Mesenchymal stem cell (in vitro differentiated cells and primary cell): ENCODE data around the gene MPPED2.

ENCODE experiments used
- DNase-seq: peaks from one replicate; pipeline ENCODE4 v3.0.0-alpha.2; 2013
- H2AFZ ChIP-seq: one replicate; pipeline ENCODE4 v1.6.1; 2013; ENCODE audit warnings: low read depth, mild to moderate bottlenecking, control low read depth, inconsistent platforms, low read length, moderate library complexity
- H2AK5ac ChIP-seq: 2 replicates; pipeline ENCODE4 v1.6.1; 2013; ENCODE audit warnings: low read length, moderate library complexity, mild to moderate bottlenecking, inconsistent platforms; ENCODE audit not compliant: severe bottlenecking
- H2BK120ac ChIP-seq: one replicate; pipeline ENCODE4 v1.6.1; 2013; ENCODE audit warnings: low read depth, mild to moderate bottlenecking, inconsistent platforms, low read length, moderate library complexity
- H2BK12ac ChIP-seq, 2 experiments: one replicate each; pipeline ENCODE4 v1.6.1; 2013; ENCODE audit warnings: inconsistent platforms in 2 of 2, low read length in 2 of 2, mild to moderate bottlenecking in 2 of 2, moderate library complexity in 2 of 2, control low read depth in 1 of 2
- H2BK15ac ChIP-seq: one replicate; pipeline ENCODE4 v1.6.1; 2013; ENCODE audit warnings: mild to moderate bottlenecking, low read depth, inconsistent platforms; ENCODE audit not compliant: poor library complexity, severe bottlenecking
- H2BK5ac ChIP-seq: 2 replicates; pipeline ENCODE4 v1.6.1; 2013; ENCODE audit warnings: low read depth, mild to moderate bottlenecking, low read length, control low read depth, inconsistent platforms; ENCODE audit not compliant: poor library complexity, severe bottlenecking
- H3K14ac ChIP-seq, 2 experiments: one replicate each; pipeline ENCODE4 v1.6.1; 2013; ENCODE audit warnings: inconsistent platforms in 2 of 2, low read length in 2 of 2, control low read depth in 1 of 2, mild to moderate bottlenecking in 1 of 2, moderate library complexity in 1 of 2
- H3K18ac ChIP-seq, 2 experiments: one replicate each; pipeline ENCODE4 v1.6.1; 2013; ENCODE audit warnings: inconsistent platforms in 2 of 2, low read length in 2 of 2, control low read depth in 1 of 2, low read depth in 1 of 2, mild to moderate bottlenecking in 1 of 2
- H3K23ac ChIP-seq, 2 experiments: one replicate each; pipeline ENCODE4 v1.6.1; 2013; ENCODE audit warnings: inconsistent platforms in 2 of 2, low read length in 2 of 2, mild to moderate bottlenecking in 2 of 2, moderate library complexity in 2 of 2, control low read depth in 1 of 2
- H3K27ac ChIP-seq: 2 replicates; pipeline ENCODE4 v1.5.1; 2013; ENCODE audit warnings: mild to moderate bottlenecking, moderate library complexity, low read length, control low read depth, inconsistent platforms; ENCODE audit not compliant: poor library complexity, severe bottlenecking
- H3K27me3 ChIP-seq, 2 experiments: 2 replicates each; pipeline versions ENCODE4 v1.6.1 to v1.7.0; 2013; ENCODE audit warnings: low read length in 2 of 2, mild to moderate bottlenecking in 2 of 2, moderate library complexity in 2 of 2, control low read depth in 1 of 2, inconsistent platforms in 1 of 2; ENCODE audit not compliant: control insufficient read depth in 1 of 2, insufficient read depth in 1 of 2
- H3K36me3 ChIP-seq, 2 experiments: 2 replicates each; pipeline versions ENCODE4 v1.6.1 to v1.7.0; 2013; ENCODE audit warnings: low read length in 2 of 2, control low read depth in 1 of 2, inconsistent platforms in 1 of 2, low read depth in 1 of 2, mild to moderate bottlenecking in 1 of 2; ENCODE audit not compliant: insufficient read depth in 2 of 2, control insufficient read depth in 1 of 2
- H3K4ac ChIP-seq, 2 experiments: one replicate each; pipeline ENCODE4 v1.6.1; 2013; ENCODE audit warnings: inconsistent platforms in 2 of 2, low read length in 2 of 2, mild to moderate bottlenecking in 2 of 2, moderate library complexity in 2 of 2, control low read depth in 1 of 2, low read depth in 1 of 2
- H3K4me1 ChIP-seq: 2 replicates; pipeline ENCODE4 v1.6.1; 2013; ENCODE audit warnings: low read depth, low read length, control low read depth; ENCODE audit not compliant: control insufficient read depth, insufficient read depth
- H3K4me2 ChIP-seq: 2 replicates; pipeline ENCODE4 v1.6.1; 2013; ENCODE audit warnings: low read length, mild to moderate bottlenecking, inconsistent platforms; ENCODE audit not compliant: poor library complexity, severe bottlenecking
- H3K4me3 ChIP-seq, 2 experiments: 2 replicates each; pipeline versions ENCODE4 v1.5.1 to v1.7.0; 2013; ENCODE audit warnings: low read length in 2 of 2, mild to moderate bottlenecking in 2 of 2, control low read depth in 1 of 2, low read depth in 1 of 2; ENCODE audit not compliant: insufficient read depth in 1 of 2
- H3K79me1 ChIP-seq: replicated peaks from 2 replicates; pipeline ENCODE4 v1.6.1; 2013; ENCODE audit warnings: mild to moderate bottlenecking, control low read depth, low read length, inconsistent platforms; ENCODE audit not compliant: poor library complexity, severe bottlenecking
- H3K9ac ChIP-seq: 2 replicates; pipeline ENCODE4 v1.7.0; 2013; ENCODE audit warnings: mild to moderate bottlenecking, low read length, moderate library complexity
- H3K9me3 ChIP-seq: 2 replicates; pipeline ENCODE4 v1.7.0; 2013; ENCODE audit warnings: mild to moderate bottlenecking, low read length; ENCODE audit not compliant: control insufficient read depth
- H4K8ac ChIP-seq: one replicate; pipeline ENCODE4 v1.6.1; 2013; ENCODE audit warnings: inconsistent platforms, mild to moderate bottlenecking, low read length, moderate library complexity
- H4K91ac ChIP-seq: one replicate; pipeline ENCODE4 v1.6.1; 2013; ENCODE audit warnings: mild to moderate bottlenecking, low read length, inconsistent platforms
- WGBS: methylation state at CpG from one replicate; pipeline ENCODE4 v1.1.7; 2013; ENCODE audit warnings: mixed read lengths; 5-methylcytosine and 5-hydroxymethylcytosine counted together

MPPED2 gene

GRCh38 chr11:30485756-30486155 is 100.4 kb downstream of the MPPED2 start:
- H3K4ac ChIP-seq = no peak overlapping the region
- no peak overlapping the region for H3K23ac ChIP-seq
- DNase-seq = no peak
- H2AK5ac ChIP-seq = no peak overlapping the region
- H3K18ac ChIP-seq = no peak overlapping the region
- no peaks in the 10 kb centered on the region for H3K79me1 ChIP-seq
- 97% methylated on average over 3 of the region's 3 CpGs for WGBS
- peaks cover 4% of the 10 kb centered on the region for H3K4me1 ChIP-seq
- H2BK5ac ChIP-seq = no peak overlapping the region
- H2BK120ac ChIP-seq = no peak overlapping the region
- H4K8ac ChIP-seq = no peak overlapping the region
- no peak overlapping the region for H2AFZ ChIP-seq
- H2BK15ac ChIP-seq = no peak overlapping the region
- H3K4me2 ChIP-seq = no peak overlapping the region
- no peak overlapping the region for H3K4me3 ChIP-seq
- no peaks in the 10 kb centered on the region for H3K9me3 ChIP-seq
- no peak overlapping the region for H3K14ac ChIP-seq
- no peak overlapping the region for H3K27ac ChIP-seq
- H3K27me3 ChIP-seq = no peaks in the 10 kb centered on the region
- no peaks in the 10 kb centered on the region for H3K36me3 ChIP-seq
- peak overlapping the region in 1 of 2 experiments; percentile 49 for H2BK12ac ChIP-seq
- H4K91ac ChIP-seq = no peak overlapping the region
- no peak overlapping the region for H3K9ac ChIP-seq

- Histone ChIP-seq H3K4ac (no peak overlapping the region), H3K14ac (no peak overlapping the region), H3K79me1 (no peaks in the 10 kb centered on the region)
Observed at GRCh38 chr11:30485222-30485621, 100.9 kb downstream of the MPPED2 start.

DNA sequence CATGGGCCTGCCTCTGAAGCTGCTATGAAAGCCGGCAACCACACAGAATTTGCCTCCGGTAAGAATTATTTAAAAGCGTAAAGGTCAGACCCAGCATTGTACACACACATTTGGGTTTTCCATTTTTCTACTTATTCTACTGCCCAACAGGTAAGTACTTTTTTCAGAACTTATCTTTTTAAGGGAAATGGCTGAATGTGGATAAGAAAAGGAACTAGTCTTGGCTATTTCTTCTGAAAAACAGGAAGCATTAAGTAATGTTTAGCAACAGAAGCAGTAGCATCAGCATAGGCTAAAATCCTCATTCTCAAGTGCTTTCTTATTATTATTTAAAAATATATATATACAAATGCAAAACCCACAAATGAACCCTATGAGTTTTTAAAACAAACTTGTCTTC is 103.1 kb downstream of the MPPED2 start:
- no peak overlapping the region for H4K8ac ChIP-seq
- no peak overlapping the region for H3K27ac ChIP-seq
- no peaks in the 10 kb centered on the region for H3K36me3 ChIP-seq
- no peak overlapping the region for H2AK5ac ChIP-seq
- H3K14ac ChIP-seq = no peak overlapping the region
- H2AFZ ChIP-seq = no peak overlapping the region
- no peak overlapping the region for H3K23ac ChIP-seq
- H2BK12ac ChIP-seq = no peak overlapping the region
- 100% methylated on average over 2 of the region's 3 CpGs for WGBS
- no peaks in the 10 kb centered on the region for H3K27me3 ChIP-seq
- H3K4me2 ChIP-seq = no peak overlapping the region
- no peak overlapping the region for H3K4ac ChIP-seq
- H2BK5ac ChIP-seq = no peak overlapping the region
- H2BK120ac ChIP-seq = no peak overlapping the region
- H3K4me1 ChIP-seq = peaks cover 2% of the 10 kb centered on the region
- H3K9me3 ChIP-seq = no peaks in the 10 kb centered on the region
- no peaks in the 10 kb centered on the region for H3K79me1 ChIP-seq
- H4K91ac ChIP-seq = no peak overlapping the region
- H2BK15ac ChIP-seq = no peak overlapping the region
- H3K18ac ChIP-seq = no peak overlapping the region
- no peak overlapping the region for H3K4me3 ChIP-seq
- H3K9ac ChIP-seq = no peak overlapping the region
- DNase-seq = no peak

More at GRCh38 chr11:30485222-30485621, 100.9 kb downstream of the MPPED2 start:
- H3K4me2 ChIP-seq = no peak overlapping the region
- DNase-seq = no peak
- H2AK5ac ChIP-seq = no peak overlapping the region
- H3K9me3 ChIP-seq = no peaks in the 10 kb centered on the region
- H2BK15ac ChIP-seq = no peak overlapping the region
- H3K9ac ChIP-seq = no peak overlapping the region
- no peaks in the 10 kb centered on the region for H3K36me3 ChIP-seq
- no peak overlapping the region for H3K4me3 ChIP-seq
- H2BK120ac ChIP-seq = no peak overlapping the region
- no peak overlapping the region for H3K18ac ChIP-seq
- no peaks in the 10 kb centered on the region for H3K27me3 ChIP-seq
- H2BK5ac ChIP-seq = no peak overlapping the region
- peaks cover 4% of the 10 kb centered on the region for H3K4me1 ChIP-seq
- WGBS = 93% methylated on average over 3 of the region's 3 CpGs
- H2BK12ac ChIP-seq = no peak overlapping the region
- no peak overlapping the region for H3K23ac ChIP-seq
- H2AFZ ChIP-seq = no peak overlapping the region
- no peak overlapping the region for H3K27ac ChIP-seq
- no peak overlapping the region for H4K91ac ChIP-seq
- H4K8ac ChIP-seq = no peak overlapping the region

GRCh38 chr11:30481796-30482195 is 104.4 kb downstream of the MPPED2 start:
- Histone ChIP-seq H3K23ac (no peak overlapping the region), H3K27ac (no peak overlapping the region)

More at GRCh38 chr11:30481796-30482195, 104.4 kb downstream of the MPPED2 start:
- Histone ChIP-seq H2BK5ac (no peak overlapping the region), H4K91ac (no peak overlapping the region), H3K9ac (no peak overlapping the region), H3K4ac (no peak overlapping the region), H2BK15ac (no peak overlapping the region), H3K14ac (no peak overlapping the region), H2BK12ac (no peak overlapping the region), H4K8ac (no peak overlapping the region), H2AK5ac (no peak overlapping the region), H3K36me3 (no peaks in the 10 kb centered on the region), H3K18ac (no peak overlapping the region), H3K4me2 (no peak overlapping the region), H2AFZ (no peak overlapping the region), H3K79me1 (no peaks in the 10 kb centered on the region), H3K4me1 (no peaks in the 10 kb centered on the region), H3K4me3 (no peak overlapping the region), H3K27me3 (no peaks in the 10 kb centered on the region), H2BK120ac (no peak overlapping the region), H3K9me3 (no peaks in the 10 kb centered on the region)
- DNase-seq = no peak
- 88% methylated on average over 4 of the region's 4 CpGs for WGBS
